ENCODE measurements around the gene HRAS. TPM values are rescaled to one million over a fixed set of nuclear protein-coding genes. Genes with fewer than 3 reads are reported as not detected.

The HRAS gene
- total RNA-seq, 1 experiment from 2014 or later, result 128 TPM

DNA sequence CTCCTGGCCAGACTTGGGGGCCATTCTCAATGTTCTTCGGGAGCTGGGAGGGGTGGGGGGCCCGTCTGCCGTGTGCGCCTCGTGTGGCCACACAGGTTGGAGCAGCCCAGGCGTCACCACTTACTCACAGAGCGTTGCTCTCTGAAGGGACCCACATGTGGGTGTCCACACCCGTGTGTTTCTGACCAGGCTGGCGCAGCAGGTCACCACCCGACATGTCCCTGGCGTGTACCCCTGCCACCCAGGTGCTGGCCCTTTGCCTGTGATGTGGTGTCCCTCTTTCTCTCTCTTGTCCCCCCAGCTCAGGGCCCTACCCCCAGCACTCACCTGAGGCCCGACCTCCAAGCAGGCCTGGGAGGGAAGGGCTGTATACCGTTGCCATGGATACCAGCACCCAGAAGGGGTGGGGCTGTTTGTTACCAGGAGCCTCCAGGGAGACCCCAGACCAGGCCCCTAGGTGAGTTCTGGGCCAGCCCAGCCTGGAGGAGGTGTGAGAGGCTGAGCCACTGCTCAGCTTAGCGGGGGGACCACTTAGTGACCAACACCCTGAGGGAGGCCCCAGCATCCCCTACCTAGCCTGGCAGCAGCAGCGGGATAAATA is 23.7 kb upstream of the HRAS start:
- DNase-seq (no peak), ATAC-seq (no peak)
- TF ChIP-seq EZH2 (IDR thresholded peaks at IDR 0.05; ENCODE audit: low read length, unreplicated experiment) (no peak), EZH2phosphoT487 (IDR thresholded peaks at IDR 0.05; ENCODE audit: borderline replicate concordance, low read length) (no peak)
- TF ChIP-seq, protein P1, sequence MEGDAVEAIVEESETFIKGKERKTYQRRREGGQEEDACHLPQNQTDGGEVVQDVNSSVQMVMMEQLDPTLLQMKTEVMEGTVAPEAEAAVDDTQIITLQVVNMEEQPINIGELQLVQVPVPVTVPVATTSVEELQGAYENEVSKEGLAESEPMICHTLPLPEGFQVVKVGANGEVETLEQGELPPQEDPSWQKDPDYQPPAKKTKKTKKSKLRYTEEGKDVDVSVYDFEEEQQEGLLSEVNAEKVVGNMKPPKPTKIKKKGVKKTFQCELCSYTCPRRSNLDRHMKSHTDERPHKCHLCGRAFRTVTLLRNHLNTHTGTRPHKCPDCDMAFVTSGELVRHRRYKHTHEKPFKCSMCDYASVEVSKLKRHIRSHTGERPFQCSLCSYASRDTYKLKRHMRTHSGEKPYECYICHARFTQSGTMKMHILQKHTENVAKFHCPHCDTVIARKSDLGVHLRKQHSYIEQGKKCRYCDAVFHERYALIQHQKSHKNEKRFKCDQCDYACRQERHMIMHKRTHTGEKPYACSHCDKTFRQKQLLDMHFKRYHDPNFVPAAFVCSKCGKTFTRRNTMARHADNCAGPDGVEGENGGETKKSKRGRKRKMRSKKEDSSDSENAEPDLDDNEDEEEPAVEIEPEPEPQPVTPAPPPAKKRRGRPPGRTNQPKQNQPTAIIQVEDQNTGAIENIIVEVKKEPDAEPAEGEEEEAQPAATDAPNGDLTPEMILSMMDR (conservative IDR thresholded peaks at IDR 0.05; ENCODE audit: low read depth, low read length), result no peak
- H3K27me3 ChIP-seq (ENCODE audit: low read length), result peaks cover 6% of the 10 kb centered on the region; the same call in 1 of the 2 replicates
- no peaks in the 10 kb centered on the region for H3F3A ChIP-seq (ENCODE audit: low read length, unreplicated experiment)
- POLR2A ChIA-PET (ENCODE audit: unreplicated experiment), result no interaction called here
- intact Hi-C loops (cut with micrococcal nuclease), result no loop called here
- H3K9me2 ChIP-seq (replicated peaks; ENCODE audit: low read length), result no peaks in the 10 kb centered on the region
- no peak overlapping the region for H2AFZ ChIP-seq (ENCODE audit: low read length)
- CTCF ChIA-PET, result no interaction called here
- no peak overlapping the region for H3K4me2 ChIP-seq (ENCODE audit: low read length)
- H3K27ac ChIP-seq (ENCODE audit: low read length), result no peak overlapping the region
- BruUV-seq (replicated peaks), result no TSS peak
- H3K4me1 ChIP-seq (ENCODE audit: insufficient read depth, low read length), result peaks cover 21% of the 10 kb centered on the region
- H3K9ac ChIP-seq (ENCODE audit: low read length), result no peak overlapping the region
- no peaks in the 10 kb centered on the region for H4K20me1 ChIP-seq (ENCODE audit: low read length)
- peaks cover 26% of the 10 kb centered on the region for H3K79me2 ChIP-seq (ENCODE audit: low read length)
- no peak overlapping the region for H3K4me3 ChIP-seq (ENCODE audit: low read length)
- H3K36me3 ChIP-seq (ENCODE audit: low read depth, low read length), result no peaks in the 10 kb centered on the region
- H3K9me3 ChIP-seq (ENCODE audit: low read length), result no peaks in the 10 kb centered on the region

GRCh38 chr11:558503-558902 is 23.1 kb upstream of the HRAS start:
- Histone ChIP-seq H2AFZ (ENCODE audit: low read length) (no peak overlapping the region), H3F3A (ENCODE audit: low read length, unreplicated experiment) (no peaks in the 10 kb centered on the region), H3K4me1 (ENCODE audit: insufficient read depth, low read length) (peaks cover 15% of the 10 kb centered on the region), H4K20me1 (ENCODE audit: low read length) (no peaks in the 10 kb centered on the region), H3K4me3 (ENCODE audit: low read length) (no peak overlapping the region), H3K27ac (ENCODE audit: low read length) (no peak overlapping the region), H3K9me2 (replicated peaks; ENCODE audit: low read length) (no peaks in the 10 kb centered on the region), H3K27me3 (ENCODE audit: low read length) (peaks cover 6% of the 10 kb centered on the region; the same call in 1 of the 2 replicates), H3K36me3 (ENCODE audit: low read depth, low read length) (no peaks in the 10 kb centered on the region), H3K9ac (ENCODE audit: low read length) (no peak overlapping the region), H3K79me2 (ENCODE audit: low read length) (peaks cover 23% of the 10 kb centered on the region), H3K4me2 (ENCODE audit: low read length) (no peak overlapping the region), H3K9me3 (ENCODE audit: low read length) (no peaks in the 10 kb centered on the region)
- POLR2A ChIA-PET (ENCODE audit: unreplicated experiment), result no interaction called here
- CTCF ChIA-PET, result no interaction called here
- TF ChIP-seq EZH2 (IDR thresholded peaks at IDR 0.05; ENCODE audit: low read length, unreplicated experiment), result no peak
- TF ChIP-seq EZH2phosphoT487 (IDR thresholded peaks at IDR 0.05; ENCODE audit: borderline replicate concordance, low read length), result no peak
- TF ChIP-seq, protein P1 (conservative IDR thresholded peaks at IDR 0.05; ENCODE audit: low read depth, low read length), result no peak
- BruUV-seq (replicated peaks), result no TSS peak
- ATAC-seq, result no peak
- intact Hi-C loops (cut with micrococcal nuclease), result no loop called here
- DNase-seq, result no peak

- H3F3A ChIP-seq (ENCODE audit: low read length, unreplicated experiment), result no peaks in the 10 kb centered on the region
- H3K9ac ChIP-seq (ENCODE audit: low read length), result no peak overlapping the region
- H3K9me3 ChIP-seq (ENCODE audit: low read length), result no peaks in the 10 kb centered on the region
- H3K9me2 ChIP-seq (replicated peaks; ENCODE audit: low read length), result no peaks in the 10 kb centered on the region
- TF ChIP-seq EZH2 (IDR thresholded peaks at IDR 0.05; ENCODE audit: low read length, unreplicated experiment), result no peak
- TF ChIP-seq, protein P1 (conservative IDR thresholded peaks at IDR 0.05; ENCODE audit: low read depth, low read length), result no peak
- no peak for TF ChIP-seq EZH2phosphoT487 (IDR thresholded peaks at IDR 0.05; ENCODE audit: borderline replicate concordance, low read length)
- no peaks in the 10 kb centered on the region for H3K36me3 ChIP-seq (ENCODE audit: low read depth, low read length)
- intact Hi-C loops (cut with micrococcal nuclease), result no loop called here
- CTCF ChIA-PET, result no interaction called here
- POLR2A ChIA-PET (ENCODE audit: unreplicated experiment), result no interaction called here
- no peaks in the 10 kb centered on the region for H4K20me1 ChIP-seq (ENCODE audit: low read length)
- ATAC-seq, result no peak
- no peak overlapping the region for H2AFZ ChIP-seq (ENCODE audit: low read length)
- H3K27me3 ChIP-seq (ENCODE audit: low read length), result peaks cover 6% of the 10 kb centered on the region; the same call in 1 of the 2 replicates
- DNase-seq, result no peak
- H3K4me3 ChIP-seq (ENCODE audit: low read length), result no peak overlapping the region
- H3K4me1 ChIP-seq (ENCODE audit: insufficient read depth, low read length), result peaks cover 14% of the 10 kb centered on the region
- peaks cover 14% of the 10 kb centered on the region for H3K79me2 ChIP-seq (ENCODE audit: low read length)
- BruUV-seq (replicated peaks), result no TSS peak
- H3K4me2 ChIP-seq (ENCODE audit: low read length), result no peak overlapping the region
- H3K27ac ChIP-seq (ENCODE audit: low read length), result no peak overlapping the region
Observed at GRCh38 chr11:557328-558132, 22.2 kb upstream of the HRAS start.
